Smooth muscle cell (in vitro differentiated cells): ENCODE measurements around the gene HOXA3. TPM values are rescaled to one million over a fixed set of nuclear protein-coding genes. Genes with fewer than 3 reads are reported as not detected.

Experiments used
- DNase-seq: peaks from one replicate; lab custom pipeline; 2025; ENCODE audit not compliant: unreplicated experiment; lab: John Stamatoyannopoulos, UW
- H2AFZ ChIP-seq: fragments of 200-600 bp; sonication (generic); 2 replicates; pipeline ENCODE4 v1.6.0; 2016; ENCODE audit warnings: antibody characterized with exemption, low read depth, mild to moderate bottlenecking
- H3F3A ChIP-seq: fragments of 200-600 bp; sonication (generic); 2 replicates; pipeline ENCODE4 v1.6.0; 2017; ENCODE audit warnings: antibody characterized with exemption, low read depth
- H3K27ac ChIP-seq: fragments of 200-600 bp; sonication (generic); 2 replicates; pipeline ENCODE4 v1.5.1; 2016; ENCODE audit warnings: low read depth, mild to moderate bottlenecking
- H3K27me3 ChIP-seq: fragments of 200-600 bp; sonication (generic); 2 replicates; pipeline ENCODE4 v1.6.1; 2016; ENCODE audit warnings: low read depth, mild to moderate bottlenecking
- H3K36me3 ChIP-seq: fragments of 200-600 bp; sonication (generic); 2 replicates; pipeline ENCODE4 v1.5.1; 2016; ENCODE audit warnings: low read depth
- H3K4me1 ChIP-seq: fragments of 200-600 bp; sonication (generic); 2 replicates; pipeline ENCODE4 v1.5.1; 2016; ENCODE audit warnings: low read depth
- H3K4me2 ChIP-seq: fragments of 200-600 bp; sonication (generic); 2 replicates; pipeline ENCODE4 v1.6.0; 2016; ENCODE audit warnings: mild to moderate bottlenecking
- H3K4me3 ChIP-seq: fragments of 200-600 bp; sonication (generic); 2 replicates; pipeline ENCODE4 v1.5.1; 2016; ENCODE audit warnings: mild to moderate bottlenecking
- H3K79me2 ChIP-seq: fragments of 200-600 bp; sonication (generic); 2 replicates; pipeline ENCODE4 v1.6.0; 2016; ENCODE audit warnings: low read depth, mild to moderate bottlenecking
- H3K9ac ChIP-seq: fragments of 200-600 bp; sonication (generic); 2 replicates; pipeline ENCODE4 v1.6.0; 2016; ENCODE audit warnings: low read depth
- H3K9me3 ChIP-seq: fragments of 200-600 bp; sonication (generic); replicated peaks from 2 replicates; pipeline ENCODE4 v1.5.1; 2016; ENCODE audit warnings: low read depth
- H4K20me1 ChIP-seq: fragments of 200-600 bp; sonication (generic); 2 replicates; pipeline ENCODE4 v1.6.0; 2016; ENCODE audit warnings: low read depth
- WGBS: methylation state at CpG from one replicate; pipeline ENCODE4 v1.1.7; 2016; ENCODE audit warnings: low lambda C conversion rate; 5-methylcytosine and 5-hydroxymethylcytosine counted together
- polyA plus RNA-seq: library from polyadenylated mRNA; unstranded; fragments of >200 nt; fragmentation: Nextera tagmentation; extraction: Ambion mirVana; gene quantifications from 2 replicates; pipeline ENCODE4 v1.2.1, GENCODE V29; 2016
- total RNA-seq: library from RNA; depleted of rRNA; stranded (reverse); fragments of >200 nt; gene quantifications from 2 replicates; pipeline ENCODE4 v1.2.3, GENCODE V29; 2014
- TF ChIP-seq, protein P1 (sequence below): fragments of 200-600 bp; sonication (generic); IDR thresholded peaks from 2 replicates; pipeline ENCODE4 v1.5.1; 2017; ENCODE audit warnings: borderline replicate concordance, mild to moderate bottlenecking, antibody characterized with exemption; ENCODE audit not compliant: insufficient read depth, poor library complexity, severe bottlenecking

HOXA3 gene
- total RNA-seq (0.13 TPM in 1 of 2 replicates, not detected in the other), polyA plus RNA-seq (0.31 and 0.83 TPM in 2 replicates)

DNA sequence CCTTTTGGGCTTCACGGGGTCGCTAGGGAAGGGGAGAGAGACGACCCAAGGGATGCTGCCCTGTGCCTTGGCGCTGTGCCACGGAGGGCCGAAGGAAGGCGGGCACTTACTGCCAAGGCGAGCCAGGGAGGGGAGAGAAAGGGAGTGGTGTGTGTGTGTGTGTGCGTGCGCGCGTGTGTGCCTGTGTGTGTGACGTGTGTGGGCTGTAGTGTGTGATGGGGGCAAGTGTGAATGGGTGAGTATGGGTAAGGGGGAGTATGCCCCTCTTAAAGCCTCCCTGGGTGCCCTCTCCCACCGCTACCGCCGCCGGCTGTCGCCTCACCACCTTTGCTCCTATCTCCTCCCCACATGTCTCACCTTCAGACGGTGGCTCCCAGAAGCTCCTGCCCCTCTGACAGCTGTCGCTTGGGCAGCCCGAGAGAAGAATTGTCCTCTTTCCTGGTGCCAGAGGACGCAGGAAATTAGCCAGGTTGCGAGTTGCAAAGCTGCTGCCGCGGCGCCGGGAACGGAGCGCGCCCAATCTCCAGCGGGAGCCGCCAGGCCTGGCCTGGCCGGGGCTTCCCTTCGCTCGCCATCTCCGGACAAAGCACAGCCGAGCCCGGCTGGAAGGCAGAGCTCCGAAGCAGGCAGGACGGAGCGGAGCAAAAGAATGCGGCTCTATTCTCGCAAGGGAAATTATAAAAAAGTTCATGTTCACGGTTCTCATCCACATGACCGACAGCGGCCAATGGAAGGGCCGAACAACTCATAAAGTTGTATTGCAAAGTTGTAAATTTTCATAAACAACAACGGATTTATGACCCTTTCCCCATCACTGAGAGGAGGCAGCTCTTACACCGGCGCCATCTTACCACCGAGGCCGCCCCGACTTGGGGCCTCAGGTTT, at the start of gene HOXA3:
Gene HOXA3 (minus strand): TSS at position 653 of the 885 bp plus-strand sequence. CDS start 41,943 bp downstream, outside the sequence.
- no peak for DNase-seq
- 20% methylated on average over 49 of the region's 53 CpGs for WGBS
- H3K36me3 ChIP-seq: no peaks in the 10 kb centered on the region
- H3K4me2 ChIP-seq: peak within 1 kb of the TSS; percentile 82
- H3K79me2 ChIP-seq: no peaks in the 10 kb centered on the region
- H3K4me3 ChIP-seq: peak within 1 kb of the TSS; percentile 43
- H3K4me1 ChIP-seq: no peaks in the 10 kb centered on the region
- H3F3A ChIP-seq: no peaks in the 10 kb centered on the region
- H3K27me3 ChIP-seq: peaks cover 99% of the 10 kb centered on the region
- H3K27ac ChIP-seq: no peak within 1 kb of the TSS
- H4K20me1 ChIP-seq: no peaks in the 10 kb centered on the region
- peak within 1 kb of the TSS; percentile 7 for H2AFZ ChIP-seq
- no peaks in the 10 kb centered on the region for H3K9me3 ChIP-seq
- H3K9ac ChIP-seq: no peak within 1 kb of the TSS
- TF ChIP-seq, protein P1, sequence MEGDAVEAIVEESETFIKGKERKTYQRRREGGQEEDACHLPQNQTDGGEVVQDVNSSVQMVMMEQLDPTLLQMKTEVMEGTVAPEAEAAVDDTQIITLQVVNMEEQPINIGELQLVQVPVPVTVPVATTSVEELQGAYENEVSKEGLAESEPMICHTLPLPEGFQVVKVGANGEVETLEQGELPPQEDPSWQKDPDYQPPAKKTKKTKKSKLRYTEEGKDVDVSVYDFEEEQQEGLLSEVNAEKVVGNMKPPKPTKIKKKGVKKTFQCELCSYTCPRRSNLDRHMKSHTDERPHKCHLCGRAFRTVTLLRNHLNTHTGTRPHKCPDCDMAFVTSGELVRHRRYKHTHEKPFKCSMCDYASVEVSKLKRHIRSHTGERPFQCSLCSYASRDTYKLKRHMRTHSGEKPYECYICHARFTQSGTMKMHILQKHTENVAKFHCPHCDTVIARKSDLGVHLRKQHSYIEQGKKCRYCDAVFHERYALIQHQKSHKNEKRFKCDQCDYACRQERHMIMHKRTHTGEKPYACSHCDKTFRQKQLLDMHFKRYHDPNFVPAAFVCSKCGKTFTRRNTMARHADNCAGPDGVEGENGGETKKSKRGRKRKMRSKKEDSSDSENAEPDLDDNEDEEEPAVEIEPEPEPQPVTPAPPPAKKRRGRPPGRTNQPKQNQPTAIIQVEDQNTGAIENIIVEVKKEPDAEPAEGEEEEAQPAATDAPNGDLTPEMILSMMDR: no peak

DNA sequence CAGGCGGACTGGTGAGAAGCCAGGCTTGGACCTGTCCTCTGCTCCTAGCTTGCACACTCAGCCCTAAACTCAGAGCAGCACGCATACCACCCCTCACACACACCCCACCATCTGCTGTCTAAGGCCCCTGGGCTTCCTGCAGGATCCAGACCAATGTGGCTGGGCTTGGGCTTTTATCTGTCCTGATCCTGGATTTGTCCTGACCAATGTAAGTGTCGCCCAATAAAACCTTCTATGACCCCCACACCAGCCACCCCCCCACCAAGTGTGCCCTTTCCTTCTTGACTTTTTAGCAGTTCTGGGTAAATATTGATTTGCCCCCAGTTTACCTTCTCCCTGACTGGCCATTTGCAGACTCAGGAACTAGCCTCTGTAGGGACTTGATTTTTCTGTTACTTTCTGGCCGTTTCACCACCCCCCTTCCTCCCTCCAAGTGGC, 49.2 kb upstream of the HOXA3 start:
- TF ChIP-seq, protein P1: no peak
- Histone ChIP-seq H3K4me1 (no peaks in the 10 kb centered on the region), H4K20me1 (peaks cover 27% of the 10 kb centered on the region), H3K9me3 (no peaks in the 10 kb centered on the region), H3K4me2 (peak overlapping the region; percentile 86), H3K79me2 (peaks cover 87% of the 10 kb centered on the region), H2AFZ (peak overlapping the region; percentile 74), H3F3A (peaks cover 13% of the 10 kb centered on the region), H3K27me3 (peaks cover 25% of the 10 kb centered on the region), H3K27ac (peak overlapping the region; percentile 52), H3K9ac (no peak overlapping the region), H3K4me3 (peak overlapping the region; percentile 56), H3K36me3 (no peaks in the 10 kb centered on the region)
- DNase-seq: no peak
- 11% methylated on average over 4 of the region's 4 CpGs for WGBS

DNA sequence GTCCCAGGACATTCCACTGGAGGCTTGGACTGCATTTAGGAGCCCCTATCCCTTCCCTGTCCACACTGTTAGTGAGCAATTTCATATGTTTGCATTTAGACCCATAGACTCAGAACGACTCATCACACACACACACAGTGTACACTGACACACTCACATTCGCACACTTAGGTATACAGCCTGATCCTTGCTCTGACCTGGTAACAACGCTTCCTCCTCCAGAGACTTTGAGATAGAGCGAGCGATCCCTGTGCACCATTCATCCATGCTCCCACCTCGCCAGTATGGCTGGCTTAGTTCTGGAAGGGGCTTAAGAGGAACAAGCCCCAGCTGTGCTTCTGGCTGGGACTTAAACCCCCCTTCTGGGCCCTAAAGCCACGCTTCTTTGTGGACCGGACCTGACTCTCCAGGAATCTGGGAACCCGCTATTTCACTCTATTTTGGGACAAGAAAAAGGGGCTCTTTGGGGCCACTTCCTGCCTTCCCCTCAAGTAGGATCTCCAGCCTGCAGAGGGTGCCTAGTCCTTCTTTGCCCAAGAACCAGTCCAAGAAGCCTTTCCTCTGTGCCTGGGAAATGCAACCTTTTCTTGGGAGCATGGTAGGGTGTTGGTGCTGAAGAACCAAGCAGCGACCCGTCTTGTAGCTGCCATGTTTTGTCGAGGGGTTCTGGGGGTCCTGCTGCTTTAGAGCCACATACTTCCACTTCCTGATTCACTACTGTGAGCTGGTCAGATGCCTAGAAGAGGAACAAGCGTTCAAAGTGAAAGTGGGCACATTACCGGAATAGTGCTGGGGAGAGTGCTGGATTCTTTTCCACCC, 48.6 kb upstream of the HOXA3 start:
- peak overlapping the region; percentile 56 for H3K4me3 ChIP-seq
- H3K4me1 ChIP-seq: no peaks in the 10 kb centered on the region
- WGBS: 13% methylated on average over 14 of the region's 14 CpGs
- no peaks in the 10 kb centered on the region for H3K36me3 ChIP-seq
- H3K27me3 ChIP-seq: peaks cover 19% of the 10 kb centered on the region
- TF ChIP-seq, protein P1: no peak
- H3K9me3 ChIP-seq: no peaks in the 10 kb centered on the region
- peak overlapping the region; percentile 52 for H3K27ac ChIP-seq
- H3K4me2 ChIP-seq: peak overlapping the region; percentile 86
- H2AFZ ChIP-seq: peak overlapping the region; percentile 23
- no peak for DNase-seq
- H3K79me2 ChIP-seq: peaks cover 87% of the 10 kb centered on the region
- H3K9ac ChIP-seq: no peak overlapping the region
- H3F3A ChIP-seq: peaks cover 13% of the 10 kb centered on the region
- H4K20me1 ChIP-seq: peaks cover 33% of the 10 kb centered on the region
